ENCODE measurements around the gene PIGM. TPM values are rescaled to one million over a fixed set of nuclear protein-coding genes. Genes with fewer than 3 reads are reported as not detected.

PIGM gene
- total RNA-seq, 3 donors from 2014 or later (not counting 1 experiment from before 2014, with no cell fraction given): 3.8 to 5.1 (median 3.9) TPM

GRCh38 chr1:160070243-160071163, 38.7 kb upstream of the PIGM start:
- Mint-ChIP-seq H3K9me3 (no peaks in the 10 kb centered on the region), H3K27me3 (ENCODE audit: low read depth in 2 of 2) (peaks cover 14 to 29% of the 10 kb centered on the region in 2 donors), H3K4me1 (peaks cover 6 to 21% of the 10 kb centered on the region in 2 donors), H3K36me3 (no peaks in the 10 kb centered on the region), H3K27ac (peak overlapping the region in 1 of 2 donors; percentile 80), H3K4me3 (peak overlapping the region; percentile 86)
- 2% methylated on average over 46 of the region's 46 CpGs for WGBS (ENCODE audit: insufficient coverage)
- intact Hi-C loops (cut with micrococcal nuclease): no loop called here
- Histone ChIP-seq H3K36me3 (ENCODE audit: control insufficient read depth, insufficient read depth, low read length) (no peaks in the 10 kb centered on the region), H3K27me3 (ENCODE audit: control insufficient read depth, insufficient read depth, low read length) (peaks cover 18% of the 10 kb centered on the region), H3K4me1 (ENCODE audit: control insufficient read depth, insufficient read depth, low read length) (peaks cover 14% of the 10 kb centered on the region), H3K27ac (ENCODE audit: low read length) (no peak overlapping the region), H3K4me3 (ENCODE audit: low read length) (peak overlapping the region; percentile 45), H3K9me3 (ENCODE audit: control insufficient read depth, insufficient read depth, low read length) (no peaks in the 10 kb centered on the region)
- TF ChIP-seq, protein P1, sequence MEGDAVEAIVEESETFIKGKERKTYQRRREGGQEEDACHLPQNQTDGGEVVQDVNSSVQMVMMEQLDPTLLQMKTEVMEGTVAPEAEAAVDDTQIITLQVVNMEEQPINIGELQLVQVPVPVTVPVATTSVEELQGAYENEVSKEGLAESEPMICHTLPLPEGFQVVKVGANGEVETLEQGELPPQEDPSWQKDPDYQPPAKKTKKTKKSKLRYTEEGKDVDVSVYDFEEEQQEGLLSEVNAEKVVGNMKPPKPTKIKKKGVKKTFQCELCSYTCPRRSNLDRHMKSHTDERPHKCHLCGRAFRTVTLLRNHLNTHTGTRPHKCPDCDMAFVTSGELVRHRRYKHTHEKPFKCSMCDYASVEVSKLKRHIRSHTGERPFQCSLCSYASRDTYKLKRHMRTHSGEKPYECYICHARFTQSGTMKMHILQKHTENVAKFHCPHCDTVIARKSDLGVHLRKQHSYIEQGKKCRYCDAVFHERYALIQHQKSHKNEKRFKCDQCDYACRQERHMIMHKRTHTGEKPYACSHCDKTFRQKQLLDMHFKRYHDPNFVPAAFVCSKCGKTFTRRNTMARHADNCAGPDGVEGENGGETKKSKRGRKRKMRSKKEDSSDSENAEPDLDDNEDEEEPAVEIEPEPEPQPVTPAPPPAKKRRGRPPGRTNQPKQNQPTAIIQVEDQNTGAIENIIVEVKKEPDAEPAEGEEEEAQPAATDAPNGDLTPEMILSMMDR (IDR thresholded peaks at IDR 0.05): no peak
- DNase-seq (peak; percentile 55 to 80), ATAC-seq (peak; percentile 90 to 96 (median 96))

DNA sequence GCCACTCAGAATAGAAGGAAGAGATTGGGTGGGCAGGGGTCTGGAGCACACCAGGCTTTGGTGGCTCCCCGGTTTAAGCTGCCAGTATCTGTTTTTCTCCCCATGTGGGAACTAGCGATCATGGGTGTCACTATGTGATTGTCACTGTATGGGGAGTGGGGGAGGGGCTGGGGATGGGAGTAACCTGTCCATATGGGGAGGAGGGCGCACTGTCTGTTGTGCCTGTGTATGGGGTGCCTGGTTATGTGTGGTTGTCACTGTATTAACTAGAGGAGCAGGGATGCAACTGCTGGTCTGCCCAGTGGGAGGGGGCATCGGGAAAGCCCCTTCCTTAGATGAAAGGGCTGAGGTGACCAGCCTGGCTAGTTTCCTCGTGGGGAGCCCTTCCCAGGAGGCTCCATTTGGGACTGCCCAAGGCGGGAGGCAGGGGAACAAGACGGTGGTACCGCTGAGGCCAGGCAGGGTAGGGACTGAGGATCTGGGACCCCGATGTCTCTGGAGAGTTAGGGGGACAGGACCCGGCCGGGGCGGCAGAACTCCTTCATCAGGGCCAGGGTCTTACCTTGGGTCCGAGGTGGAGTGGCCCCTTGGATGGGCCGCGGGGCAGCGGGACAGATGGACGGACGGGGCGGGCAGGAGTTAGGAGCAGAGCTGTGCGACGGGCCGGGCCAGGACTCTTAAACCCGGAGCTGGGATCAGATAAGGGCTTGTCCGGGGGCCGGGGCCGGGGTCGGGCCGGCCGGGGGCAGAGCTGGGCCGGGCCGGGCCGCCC, 37.9 kb upstream of the PIGM start, which contains the start of gene KCNJ10:
Gene KCNJ10 (minus strand): TSS at position 701 of the 772 bp plus-strand sequence. CDS start 27,628 bp downstream, outside the sequence.
- TF ChIP-seq, protein P1 (IDR thresholded peaks at IDR 0.05): no peak
- peak within 1 kb of the TSS in 1 of 2 donors; percentile 80 for H3K27ac Mint-ChIP-seq
- peaks cover 6 to 34% of the 10 kb centered on the region in 2 donors for H3K27me3 Mint-ChIP-seq (ENCODE audit: low read depth in 2 of 2)
- H3K4me3 ChIP-seq (ENCODE audit: low read length): peak within 1 kb of the TSS; percentile 45
- intact Hi-C loops (cut with micrococcal nuclease): no loop called here
- no peaks in the 10 kb centered on the region for H3K36me3 ChIP-seq (ENCODE audit: control insufficient read depth, insufficient read depth, low read length)
- DNase-seq: no peak
- peaks cover 6 to 21% of the 10 kb centered on the region in 2 donors for H3K4me1 Mint-ChIP-seq
- H3K4me3 Mint-ChIP-seq: peak within 1 kb of the TSS; percentile 86
- 15% methylated on average over 32 of the region's 32 CpGs for WGBS (ENCODE audit: insufficient coverage)
- H3K4me1 ChIP-seq (ENCODE audit: control insufficient read depth, insufficient read depth, low read length): peaks cover 14% of the 10 kb centered on the region
- H3K9me3 Mint-ChIP-seq: no peaks in the 10 kb centered on the region
- peaks cover 18% of the 10 kb centered on the region for H3K27me3 ChIP-seq (ENCODE audit: control insufficient read depth, insufficient read depth, low read length)
- H3K9me3 ChIP-seq (ENCODE audit: control insufficient read depth, insufficient read depth, low read length): no peaks in the 10 kb centered on the region
- no peaks in the 10 kb centered on the region for H3K36me3 Mint-ChIP-seq
- ATAC-seq: no peak
- H3K27ac ChIP-seq (ENCODE audit: low read length): no peak within 1 kb of the TSS

DNA sequence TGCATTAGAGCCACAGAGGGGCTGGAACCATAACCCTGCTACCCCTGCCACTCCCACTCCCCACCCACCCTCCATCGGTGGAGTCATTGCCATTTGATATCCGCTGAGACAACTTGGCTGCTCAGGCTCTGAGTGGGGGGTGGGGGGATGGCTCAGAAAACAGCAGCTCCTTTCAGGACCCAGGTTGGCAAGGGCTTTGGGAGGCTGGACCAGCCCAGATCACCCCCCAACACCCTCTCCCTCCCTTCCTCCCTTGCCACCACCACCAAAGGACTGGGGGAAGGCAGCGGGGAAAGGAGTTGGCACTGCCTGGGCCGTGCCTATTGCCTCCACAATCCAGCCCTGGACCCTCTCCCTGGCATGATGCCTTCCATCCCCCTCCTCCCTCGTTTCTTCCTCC, 36.4 kb upstream of the PIGM start:
- intact Hi-C loops (cut with micrococcal nuclease): no loop called here
- DNase-seq (no peak), ATAC-seq (no peak)
- Histone ChIP-seq H3K27ac (ENCODE audit: low read length) (no peak overlapping the region), H3K4me3 (ENCODE audit: low read length) (no peak overlapping the region), H3K36me3 (ENCODE audit: control insufficient read depth, insufficient read depth, low read length) (no peaks in the 10 kb centered on the region), H3K9me3 (ENCODE audit: control insufficient read depth, insufficient read depth, low read length) (no peaks in the 10 kb centered on the region), H3K4me1 (ENCODE audit: control insufficient read depth, insufficient read depth, low read length) (peaks cover 14% of the 10 kb centered on the region), H3K27me3 (ENCODE audit: control insufficient read depth, insufficient read depth, low read length) (peaks cover 18% of the 10 kb centered on the region)
- Mint-ChIP-seq H3K36me3 (no peaks in the 10 kb centered on the region), H3K27ac (no peak overlapping the region), H3K27me3 (ENCODE audit: low read depth in 2 of 2) (peaks cover 6 to 34% of the 10 kb centered on the region in 2 donors), H3K9me3 (no peaks in the 10 kb centered on the region), H3K4me3 (no peak overlapping the region), H3K4me1 (peaks cover 6 to 21% of the 10 kb centered on the region in 2 donors)
- TF ChIP-seq, protein P1 (IDR thresholded peaks at IDR 0.05): no peak
- WGBS (ENCODE audit: insufficient coverage): 80% methylated on average over 3 of the region's 5 CpGs
